Measurements from ENCODE around the gene ANKRD33B. TPM values are rescaled to one million over a fixed set of nuclear protein-coding genes. Genes with fewer than 3 reads are reported as not detected.

The ANKRD33B gene
- total RNA-seq, 1 experiment from 2014 or later: 6.9 TPM

- no peak overlapping the region for H2BK5ac ChIP-seq (ENCODE audit: insufficient read length, low read length)
- no peaks in the 10 kb centered on the region for H3K36me3 Mint-ChIP-seq (ENCODE audit: insufficient read depth in 1 of 3, low read depth in 3 of 3)
- H3K9me3 ChIP-seq (ENCODE audit: control insufficient read depth, low read depth, low read length): no peaks in the 10 kb centered on the region
- H3K27ac Mint-ChIP-seq: no peak overlapping the region
- H3K9me3 Mint-ChIP-seq: no peaks in the 10 kb centered on the region
- H2BK120ac ChIP-seq (ENCODE audit: low read depth, low read length, poor library complexity, severe bottlenecking): no peak overlapping the region
- no peak overlapping the region for H3K23ac ChIP-seq (ENCODE audit: insufficient read length, low read depth, low read length)
- H3K18ac ChIP-seq (ENCODE audit: insufficient read length, low read depth, low read length): no peak overlapping the region
- no peak overlapping the region for H4K91ac ChIP-seq (ENCODE audit: insufficient read length, low read depth, low read length)
- H3K27me3 ChIP-seq (ENCODE audit: insufficient read depth, low read length): no peaks in the 10 kb centered on the region
- no peaks in the 10 kb centered on the region for H3K79me1 ChIP-seq (ENCODE audit: insufficient read depth, low read depth, low read length, poor library complexity, severe bottlenecking)
- peaks cover 15 to 25% of the 10 kb centered on the region in 2 experiments for H3K4me1 Mint-ChIP-seq
- no peak overlapping the region for H4K5ac ChIP-seq (ENCODE audit: insufficient read length, low read depth, low read length)
- H3K9ac ChIP-seq (ENCODE audit: extremely low read depth, insufficient read length, low read length): no peak overlapping the region
- no peak for DNase-seq
- H3K56ac ChIP-seq (ENCODE audit: insufficient read length, low read depth, low read length): no peak overlapping the region
- H2AFZ ChIP-seq (ENCODE audit: low read length): no peak overlapping the region
- no peak overlapping the region for H2BK15ac ChIP-seq (ENCODE audit: low read depth, low read length)
- no peaks in the 10 kb centered on the region for H4K20me1 ChIP-seq (ENCODE audit: control insufficient read depth, insufficient read depth, insufficient read length)
- H3K27ac ChIP-seq (ENCODE audit: insufficient read length, low read depth, low read length): no peak overlapping the region
- WGBS (ENCODE audit: extremely low coverage, insufficient read length, low lambda C conversion rate): no CpG with 5 or more reads among the region's 13 CpGs
- no peak overlapping the region for H3K4me2 ChIP-seq (ENCODE audit: insufficient read depth, insufficient read length, low read length)
- H3K23me2 ChIP-seq (ENCODE audit: insufficient read length, low read depth, low read length, poor library complexity, severe bottlenecking): no peaks in the 10 kb centered on the region
- TF ChIP-seq CTCF (conservative IDR thresholded peaks at IDR 0.05): no peak
- no peak overlapping the region for H3T11ph ChIP-seq (ENCODE audit: low read length)
- H3K79me2 ChIP-seq (ENCODE audit: insufficient read depth, low read length): no peaks in the 10 kb centered on the region
- H3K4me1 ChIP-seq (ENCODE audit: insufficient read depth, low read length): no peaks in the 10 kb centered on the region; the same call in 1 of the 2 replicates
- H4K8ac ChIP-seq (replicated peaks; ENCODE audit: insufficient read length, low read depth, low read length): no peak overlapping the region
- no peak overlapping the region for H2BK20ac ChIP-seq (ENCODE audit: low read depth, low read length, poor library complexity, severe bottlenecking)
- H3K27me3 Mint-ChIP-seq (ENCODE audit: low read depth): no peaks in the 10 kb centered on the region; the same call in 1 of the 2 replicates
- H2BK12ac ChIP-seq (ENCODE audit: insufficient read length, low read depth, low read length): no peak overlapping the region
- H3K14ac ChIP-seq (ENCODE audit: insufficient read depth, low read length): no peak overlapping the region
- no peak overlapping the region for H3K4ac ChIP-seq (ENCODE audit: low read depth, low read length)
- no peak overlapping the region for H2AK5ac ChIP-seq (ENCODE audit: insufficient read length, low read length)
- no peak overlapping the region for H3K4me3 Mint-ChIP-seq
Measured at GRCh38 chr5:10661401-10661800, 97.5 kb downstream of the ANKRD33B start.
